ENCODE measurements around the gene NRP1.

The NRP1 gene

DNA sequence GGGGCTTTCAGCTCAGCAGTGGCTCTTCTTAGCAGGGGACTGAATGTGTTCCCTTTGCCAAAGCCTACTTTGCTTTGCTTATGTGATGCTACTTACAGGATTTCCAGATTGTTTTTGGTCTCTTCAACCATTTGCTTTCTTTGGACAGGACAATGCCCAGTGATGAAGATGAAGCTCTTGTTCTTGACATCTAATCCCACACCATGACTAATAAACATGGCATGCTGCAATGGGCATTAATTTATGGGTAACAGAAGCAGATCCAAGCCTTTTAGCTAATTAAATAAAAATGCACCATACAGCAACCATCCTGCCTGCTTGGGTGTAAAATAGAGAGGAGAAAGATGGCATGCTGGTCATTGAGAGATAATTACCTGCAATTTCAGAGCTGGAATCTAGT is 200.9 kb downstream of the NRP1 start:
- FAIRE-seq (no peak), DNase-seq (ENCODE audit: insufficient read length, low spot score) (no peak)

DNA sequence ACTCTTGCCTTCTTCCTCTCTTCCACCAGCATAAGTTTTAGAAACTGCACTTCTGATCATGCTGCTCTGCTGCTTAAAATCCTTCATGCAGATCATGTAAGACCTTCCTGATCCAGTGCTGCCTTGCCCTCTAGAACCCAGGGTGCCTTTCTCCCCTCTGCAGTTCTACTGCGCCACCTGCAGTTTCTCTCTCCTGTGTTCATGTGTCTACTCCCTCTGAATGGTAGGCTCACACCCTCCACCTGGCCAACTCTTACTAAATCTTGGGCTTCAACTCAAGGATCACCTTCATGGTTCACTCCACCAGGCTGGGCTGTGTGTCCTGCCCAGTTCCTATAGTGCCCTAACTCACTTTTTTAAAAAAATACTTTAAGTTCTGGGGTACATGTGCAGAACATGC is 201.8 kb downstream of the NRP1 start:
- DNase-seq (ENCODE audit: insufficient read length, low spot score) = no peak
- FAIRE-seq = no peak

DNA sequence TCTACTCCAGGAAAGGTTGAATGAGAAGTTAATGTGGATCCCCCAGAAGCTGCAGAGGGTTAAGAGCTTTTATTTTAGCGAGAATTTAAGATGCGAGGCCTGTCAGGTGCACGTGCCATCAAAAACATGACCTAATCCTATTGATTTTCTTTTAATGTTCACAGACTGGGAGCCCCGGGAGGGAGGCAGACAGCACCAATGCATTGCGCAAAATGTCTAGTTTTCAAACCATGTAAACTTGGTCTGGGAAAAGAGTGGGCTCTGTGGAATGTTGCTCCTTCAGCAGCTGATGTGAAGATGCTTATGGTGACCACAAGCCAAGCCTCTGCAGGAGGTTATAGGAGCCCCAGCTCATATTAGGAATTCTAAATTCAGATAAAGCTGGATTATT is 204.5 kb downstream of the NRP1 start:
- DNase-seq (ENCODE audit: insufficient read length, low spot score) (no peak), FAIRE-seq (no peak)

GRCh38 chr10:33129141-33129995 is 205.1 kb downstream of the NRP1 start:
- DNase-seq (ENCODE audit: insufficient read length, low spot score) = no peak
- no peak for FAIRE-seq

DNA sequence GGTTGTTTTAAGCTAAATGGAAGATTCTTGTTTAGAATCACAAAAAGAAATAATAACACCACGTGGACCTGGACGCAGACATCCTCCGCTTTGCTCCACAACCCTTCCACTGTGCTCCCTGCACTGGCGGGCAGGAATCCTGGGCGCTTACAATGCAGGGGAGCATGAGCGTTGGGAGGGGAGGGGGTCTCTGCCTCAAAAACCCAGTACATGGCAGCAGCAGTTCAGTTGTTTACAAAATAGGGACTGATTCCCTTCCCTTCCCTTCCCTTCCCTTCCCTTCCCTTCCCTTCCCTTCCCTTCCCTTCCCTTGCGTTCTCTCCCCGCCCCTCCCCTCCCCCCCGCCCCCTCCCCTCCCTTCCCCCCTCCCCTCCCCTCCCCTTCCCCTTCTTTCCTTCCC is 206.8 kb downstream of the NRP1 start:
- FAIRE-seq (no peak), DNase-seq (ENCODE audit: insufficient read length, low spot score) (no peak)
